ENCODE measurements around the gene ADAM33. TPM values are rescaled to one million over a fixed set of nuclear protein-coding genes. Genes with fewer than 3 reads are reported as not detected.

The ADAM33 gene
- polyA plus RNA-seq, 3 donors = 6.3 to 13.3 (median 11.3) TPM

DNA sequence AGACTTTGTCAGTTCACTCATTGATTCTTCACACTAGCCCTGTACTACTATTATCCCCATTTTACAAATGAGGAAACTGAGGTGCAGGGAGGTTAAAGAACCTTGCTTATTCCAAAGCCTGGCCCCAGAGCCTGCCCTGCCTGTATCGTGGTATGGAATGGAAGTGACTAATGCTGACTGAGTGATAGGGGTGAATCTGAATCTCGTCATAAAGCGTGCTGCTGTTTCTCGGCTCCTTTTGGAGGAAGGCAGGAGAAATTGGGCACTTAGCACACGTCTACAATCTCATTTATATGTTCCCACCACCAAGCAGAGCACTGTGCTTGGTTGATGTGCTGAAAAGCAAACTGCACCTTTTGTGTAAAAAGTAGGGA, 35.8 kb downstream of the ADAM33 start:
- DNase-seq = no peak

DNA sequence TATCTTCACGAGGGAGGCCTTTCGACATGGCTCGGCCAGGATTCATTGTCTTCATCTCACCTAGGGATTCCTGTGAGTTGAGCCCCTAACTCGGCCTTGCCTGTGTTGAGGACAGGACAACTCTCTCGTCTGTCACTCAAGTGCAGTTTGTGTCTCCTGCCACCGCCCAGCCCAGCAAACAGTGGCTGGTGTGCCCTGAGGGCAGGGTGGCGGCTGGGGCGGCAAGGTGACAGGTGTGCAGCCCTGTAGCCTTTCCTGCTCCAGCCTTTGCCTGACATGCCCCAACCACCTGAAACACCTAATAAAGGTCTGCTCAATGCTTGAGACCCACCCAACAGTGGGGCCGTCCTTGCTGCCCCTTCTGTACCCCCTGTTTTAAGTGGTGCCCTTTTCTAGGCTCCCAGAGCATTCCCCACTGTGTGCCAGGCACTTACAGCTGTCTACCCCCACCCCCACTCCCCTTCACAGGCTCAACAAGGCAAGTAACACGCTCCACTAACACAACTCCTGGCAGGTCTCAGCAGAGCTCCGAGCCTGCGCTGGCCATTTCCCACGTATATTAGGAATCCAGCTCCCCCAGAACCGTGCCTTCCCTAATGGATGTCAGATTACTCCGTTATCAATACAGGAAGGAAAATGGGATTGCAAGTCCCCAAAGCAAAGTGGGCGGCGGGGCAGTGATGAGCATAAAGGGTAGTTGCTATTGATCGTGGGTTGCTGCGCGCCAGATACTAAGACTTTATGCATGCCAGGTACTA, 36.3 kb downstream of the ADAM33 start:
- DNase-seq = no peak

GRCh38 chr20:3640259-3640658, 41.6 kb downstream of the ADAM33 start:
- no peak for DNase-seq

- no peak for DNase-seq
Observed at GRCh38 chr20:3635346-3635745, 46.5 kb downstream of the ADAM33 start.

GRCh38 chr20:3633913-3634478, 47.8 kb downstream of the ADAM33 start:
- DNase-seq = no peak

DNA sequence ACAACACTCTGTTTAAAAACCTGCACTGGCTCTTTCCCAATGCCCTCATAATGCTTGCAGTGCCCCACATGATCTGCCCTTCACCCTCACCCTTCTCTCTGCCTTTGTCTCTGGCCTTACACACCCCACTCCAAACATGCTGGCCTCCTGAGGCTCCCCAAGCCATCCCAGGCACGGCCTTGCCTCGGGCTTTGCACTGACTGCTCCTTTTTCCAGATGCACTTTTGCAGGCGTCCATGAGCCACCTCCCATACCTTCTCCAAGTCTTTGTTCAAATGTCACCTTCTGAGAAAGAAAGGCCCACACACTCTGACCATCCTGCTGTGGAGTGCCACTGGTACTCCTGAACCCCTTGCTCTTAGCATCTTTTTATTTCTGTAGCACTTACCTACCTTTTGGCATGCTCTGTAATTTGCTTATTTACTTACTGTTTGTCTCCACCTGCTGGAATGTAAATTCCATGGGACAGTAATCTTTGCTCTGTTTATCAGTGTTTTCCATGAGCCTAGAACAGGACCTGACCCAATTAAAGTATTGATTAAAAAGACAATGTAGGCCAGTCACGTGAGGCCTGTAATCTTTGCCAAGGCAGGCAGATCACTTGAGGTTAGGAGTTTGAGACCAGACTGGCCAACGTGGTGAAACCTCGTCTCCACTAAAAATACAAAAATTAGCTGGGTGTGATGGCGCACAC, 49.4 kb downstream of the ADAM33 start:
- no peak for DNase-seq

- no peak for DNase-seq
Observed at GRCh38 chr20:3631534-3631933, 50.3 kb downstream of the ADAM33 start.

GRCh38 chr20:3630429-3630828, 51.4 kb downstream of the ADAM33 start:
- DNase-seq = no peak

DNA sequence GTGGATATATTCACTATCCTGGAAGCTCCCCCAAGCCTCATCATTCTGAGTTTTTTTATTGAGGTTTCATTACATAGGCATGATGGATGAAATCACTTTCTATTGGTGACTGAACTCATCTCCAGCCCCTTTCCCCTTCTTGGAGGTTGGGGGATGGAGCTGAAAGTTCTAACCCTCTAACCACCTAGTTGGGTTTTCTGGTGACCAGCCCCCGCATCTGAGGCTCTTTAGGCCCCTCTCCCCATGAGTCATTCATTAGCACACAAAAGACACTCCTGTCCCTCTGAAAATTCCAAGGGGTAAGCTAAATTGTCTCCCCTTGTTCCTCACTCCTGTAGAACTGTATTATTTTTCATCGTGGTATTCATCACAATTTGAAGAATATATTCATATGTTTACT, 51.9 kb downstream of the ADAM33 start:
- no peak for DNase-seq

GRCh38 chr20:3628502-3629314, 53.1 kb downstream of the ADAM33 start:
- DNase-seq = no peak

GRCh38 chr20:3627476-3627875, 54.3 kb downstream of the ADAM33 start:
- DNase-seq = no peak

- DNase-seq = no peak
Observed at GRCh38 chr20:3622406-3622805, 59.4 kb downstream of the ADAM33 start.

- no peak for DNase-seq
Observed at GRCh38 chr20:3621111-3621510, 60.7 kb downstream of the ADAM33 start.

Other genes starting within 250 kb of the ADAM33 start
- 10 to 100 TPM; 47.6 to 56.7 (median 53.5) TPM for gene ATRN, start 211.0 kb downstream of the ADAM33 start, polyA plus RNA-seq (ENCODE audit: insufficient read length in 3 of 3)
- under 1 TPM; 0.16 to 0.23 (median 0.21) TPM for gene GFRA4, start 18.6 kb downstream of the ADAM33 start, polyA plus RNA-seq (ENCODE audit: insufficient read length in 3 of 3)
- gene SIGLEC1, start 30.6 kb upstream of the ADAM33 start, polyA plus RNA-seq (ENCODE audit: insufficient read length in 3 of 3) = 1 to 10 TPM in 2 of 3 donors, under 1 TPM in 1; 0.96 to 1.4 (median 1.3) TPM
- gene HSPA12B, start 50.7 kb upstream of the ADAM33 start, polyA plus RNA-seq (ENCODE audit: insufficient read length in 3 of 3) = 10 to 100 TPM; 11.8 to 19.1 (median 15.7) TPM
- 10 to 100 TPM; 22.4 to 29.3 (median 27.5) TPM for gene ADISSP, start 85.7 kb upstream of the ADAM33 start, polyA plus RNA-seq (ENCODE audit: insufficient read length in 3 of 3)
- 1 to 10 TPM; 2.2 to 3.2 (median 2.3) TPM for gene SPEF1, start 99.4 kb upstream of the ADAM33 start, polyA plus RNA-seq (ENCODE audit: insufficient read length in 3 of 3)
- gene CENPB, start 104.7 kb upstream of the ADAM33 start, polyA plus RNA-seq (ENCODE audit: insufficient read length in 3 of 3) = 10 to 100 TPM; 41.5 to 49.7 (median 48.4) TPM
- gene CDC25B, start 114.3 kb upstream of the ADAM33 start, polyA plus RNA-seq (ENCODE audit: insufficient read length in 3 of 3) = 10 to 100 TPM; 40.0 to 42.0 (median 41.5) TPM
- gene AP5S1, start 138.5 kb upstream of the ADAM33 start, polyA plus RNA-seq (ENCODE audit: insufficient read length in 3 of 3) = 10 to 100 TPM in 2 of 3 donors, 1 to 10 TPM in 1; 9.8 to 12.5 (median 12.4) TPM
- 10 to 100 TPM; 25.7 to 39.2 (median 33.5) TPM for gene MAVS, start 164.8 kb upstream of the ADAM33 start, polyA plus RNA-seq (ENCODE audit: insufficient read length in 3 of 3)
- 10 to 100 TPM; 33.7 to 39.1 (median 35.9) TPM for gene PANK2, start 207.4 kb upstream of the ADAM33 start, polyA plus RNA-seq (ENCODE audit: insufficient read length in 3 of 3)

All from renal pelvis (tissue), 4 donors.